ENCODE measurements around the gene CTSA.
"Not testable (repeated sequence)": the region's sequence is repeated elsewhere in the genome, so short reads cannot be mapped to it uniquely, and the experiment has no call there.

Gene CTSA

DNA sequence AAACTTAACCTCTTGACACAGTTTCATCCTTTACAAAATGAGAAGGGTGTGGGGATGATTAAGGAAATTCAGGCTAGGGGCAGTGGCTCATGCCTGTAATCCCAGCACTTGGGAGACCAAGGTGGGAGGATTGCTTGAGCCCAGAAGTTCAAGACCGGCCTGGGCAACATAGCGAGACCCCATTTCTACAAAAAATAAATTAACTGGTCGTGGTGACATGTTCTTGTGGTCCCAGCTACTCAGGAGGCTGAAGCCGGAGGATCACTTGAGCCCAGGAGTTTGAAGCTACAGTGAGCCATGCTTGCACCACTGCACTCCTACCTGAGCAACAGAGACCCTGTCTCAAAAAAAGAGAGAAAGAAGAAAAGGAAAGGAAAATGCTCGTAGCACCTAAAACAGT lies 24.7 kb upstream of the CTSA start:
- no peak for DNase-seq (ENCODE audit: low read depth, low spot score)

DNA sequence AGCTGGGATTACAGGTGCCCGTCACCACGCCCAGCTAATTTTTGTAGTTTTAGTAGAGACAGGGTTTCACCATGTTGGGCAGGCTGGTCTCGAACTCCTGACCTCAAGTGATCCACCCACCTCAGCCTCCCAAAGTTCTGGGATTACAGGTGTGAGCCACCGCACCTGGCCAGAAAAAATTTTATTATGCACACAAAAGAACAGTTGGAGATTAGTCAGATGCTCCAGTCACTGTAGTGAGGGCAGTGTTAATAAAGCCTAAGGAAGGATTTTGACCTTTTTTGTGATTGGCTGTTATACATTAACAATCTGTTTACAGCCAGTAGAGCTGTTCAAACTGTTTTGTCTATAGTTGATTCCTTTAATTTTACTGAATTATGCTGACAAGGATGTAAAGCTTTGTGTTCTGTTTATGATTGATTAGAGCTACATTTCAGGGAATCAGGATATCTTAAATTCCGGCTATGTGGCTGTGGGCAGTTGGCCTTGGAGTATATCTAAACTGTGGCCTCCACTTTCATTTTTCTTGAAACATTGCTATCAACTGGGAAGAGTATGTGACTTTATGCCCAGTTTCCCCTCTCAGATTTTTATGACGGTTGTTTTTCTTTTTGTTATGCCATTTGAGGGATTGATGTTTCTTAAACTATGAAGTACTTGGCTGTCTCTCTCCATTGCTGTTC lies 23.9 kb upstream of the CTSA start:
- DNase-seq (ENCODE audit: low read depth, low spot score), result no peak

DNA sequence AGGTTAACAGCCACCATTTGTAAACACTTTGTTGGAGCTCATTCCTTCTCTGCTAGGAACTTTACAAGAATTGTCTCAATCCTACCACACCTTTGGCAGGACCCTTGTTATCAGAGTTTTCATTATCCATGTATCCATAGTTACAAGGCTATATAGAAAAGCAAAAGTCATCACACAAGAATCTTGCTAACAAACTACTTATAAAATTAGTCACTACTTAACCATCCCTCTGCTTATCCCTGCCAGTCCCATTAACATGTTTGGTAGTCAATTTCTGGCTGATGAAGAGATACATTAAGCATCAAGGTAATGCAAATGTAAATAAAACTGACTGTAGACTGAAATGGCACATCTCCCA lies 23.3 kb upstream of the CTSA start:
- no peak for DNase-seq (ENCODE audit: low read depth, low spot score)

DNA sequence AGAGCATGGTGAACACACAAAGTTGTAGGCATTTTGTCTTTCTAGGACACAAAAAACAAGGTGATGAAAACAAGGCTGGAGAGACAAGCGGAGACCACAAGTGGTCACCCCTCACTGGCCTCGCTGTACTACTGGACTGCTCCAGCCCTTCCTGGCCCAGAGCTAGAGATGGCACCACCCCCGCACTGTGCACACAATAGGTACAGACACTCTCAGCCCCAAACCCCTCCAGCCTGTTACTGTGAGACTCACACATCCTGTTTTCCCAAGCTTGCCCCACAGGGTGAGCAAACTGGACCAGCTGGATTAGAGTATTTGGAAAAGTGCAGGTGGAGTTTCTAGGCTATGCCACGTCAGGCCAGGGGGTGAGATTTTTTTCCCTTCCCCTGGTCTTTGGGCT lies 18.5 kb upstream of the CTSA start:
- no peak for DNase-seq (ENCODE audit: low read depth, low spot score)

DNA sequence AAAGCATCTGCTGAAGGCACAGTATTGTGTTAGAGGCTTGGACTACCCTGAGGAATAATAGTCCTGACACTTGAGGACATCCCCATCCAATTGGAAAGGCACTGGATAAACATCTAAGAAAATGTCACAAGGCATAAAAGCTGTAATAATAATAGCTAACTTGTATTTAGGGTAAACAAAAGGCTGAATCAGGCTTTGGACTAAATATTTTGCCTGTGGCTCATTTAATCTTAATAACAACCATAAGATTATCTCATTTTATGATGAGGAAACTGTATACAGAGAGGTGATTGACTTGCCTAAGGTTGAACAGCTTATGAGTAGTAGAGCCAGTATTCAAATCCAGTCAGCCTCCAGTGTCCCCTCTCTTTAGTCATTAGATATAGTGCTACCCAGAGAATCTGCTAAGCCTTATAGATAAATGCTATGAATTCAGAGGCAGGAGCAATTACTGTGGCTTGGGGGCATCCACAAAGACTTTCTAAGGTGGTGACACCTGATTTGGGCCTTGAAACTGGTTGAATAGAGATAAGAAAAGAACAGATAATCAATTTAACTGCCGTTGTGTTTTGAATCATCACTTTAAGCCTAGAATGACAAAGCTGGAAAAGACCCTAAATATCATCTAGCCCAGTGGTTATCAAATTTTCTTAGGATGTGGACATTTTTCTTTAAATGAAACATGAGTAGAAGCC lies 17.6 kb upstream of the CTSA start:
- no peak for DNase-seq (ENCODE audit: low read depth, low spot score)

DNA sequence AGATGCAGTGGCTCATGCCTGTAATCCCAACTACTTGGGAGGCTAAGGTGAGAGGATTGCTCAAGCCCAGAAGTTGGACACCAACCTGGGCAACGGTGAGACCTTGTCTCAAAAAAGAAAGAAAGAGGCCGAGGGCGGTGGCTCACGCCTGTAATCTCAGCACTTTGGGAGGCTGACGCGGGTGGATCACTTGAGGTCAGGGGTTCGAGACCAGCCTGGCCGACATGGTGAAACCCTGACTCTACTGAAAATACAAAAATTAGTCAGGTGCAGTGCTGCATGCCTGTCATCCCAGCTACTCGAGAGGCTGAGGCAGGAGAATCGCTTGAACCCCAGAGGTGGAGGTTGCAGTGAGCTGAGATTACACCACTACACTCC lies 17.0 kb upstream of the CTSA start:
- not testable (repeated sequence) for DNase-seq (ENCODE audit: low read depth, low spot score)

DNA sequence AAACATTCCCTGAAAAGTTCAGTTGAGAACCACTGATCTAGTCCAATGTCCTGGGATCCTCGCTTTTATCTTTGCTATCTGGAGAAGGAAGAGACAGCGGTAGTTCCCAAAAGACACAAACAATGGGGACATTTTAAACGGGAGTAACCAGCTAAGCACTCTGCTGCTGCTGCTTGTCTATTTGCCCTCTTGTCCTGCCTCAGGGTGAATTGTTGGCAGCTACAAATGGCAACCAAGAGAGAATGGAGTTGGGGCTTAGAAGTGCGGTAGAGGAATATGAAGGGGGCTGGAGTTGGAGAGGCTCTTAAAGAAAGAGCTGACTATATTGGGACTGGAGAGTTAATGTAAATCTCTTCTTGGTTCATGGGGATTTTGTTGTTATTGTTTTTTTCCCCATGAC lies 16.6 kb upstream of the CTSA start:
- DNase-seq (ENCODE audit: low read depth, low spot score), result no peak

DNA sequence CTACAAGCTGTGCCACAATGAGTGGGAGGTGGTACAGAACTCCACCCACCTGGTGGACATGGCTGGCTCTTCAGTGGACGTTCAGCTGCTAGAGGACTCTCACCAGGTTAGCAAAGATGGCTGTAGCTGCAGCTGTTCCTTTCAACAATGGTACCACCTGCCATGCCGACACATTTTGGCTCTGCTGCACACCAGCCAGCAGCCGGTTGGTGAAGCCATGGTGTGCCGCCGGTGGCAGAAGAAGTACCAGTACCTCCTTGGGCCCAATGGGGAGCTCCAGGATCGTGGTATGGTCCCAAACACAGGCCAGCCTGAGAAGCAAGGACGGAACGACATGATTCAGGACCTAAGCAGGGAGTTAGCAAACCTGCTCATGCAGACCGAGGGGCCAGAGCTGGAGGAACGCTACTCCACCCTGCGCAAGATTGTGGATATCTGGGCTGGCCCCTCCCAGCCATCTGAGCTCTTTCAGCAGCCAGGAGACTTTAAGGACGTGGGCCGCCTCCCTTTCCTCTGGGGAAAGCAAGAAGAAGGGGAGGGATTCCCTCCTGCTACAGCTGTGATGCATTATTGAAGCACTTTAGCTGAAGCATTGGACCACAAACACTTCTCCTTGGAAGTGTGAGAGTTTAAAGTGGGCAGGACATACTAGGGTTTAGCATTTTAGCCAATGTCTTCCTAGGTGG lies 12.9 kb upstream of the CTSA start:
- DNase-seq (ENCODE audit: low read depth, low spot score), result no peak

DNA sequence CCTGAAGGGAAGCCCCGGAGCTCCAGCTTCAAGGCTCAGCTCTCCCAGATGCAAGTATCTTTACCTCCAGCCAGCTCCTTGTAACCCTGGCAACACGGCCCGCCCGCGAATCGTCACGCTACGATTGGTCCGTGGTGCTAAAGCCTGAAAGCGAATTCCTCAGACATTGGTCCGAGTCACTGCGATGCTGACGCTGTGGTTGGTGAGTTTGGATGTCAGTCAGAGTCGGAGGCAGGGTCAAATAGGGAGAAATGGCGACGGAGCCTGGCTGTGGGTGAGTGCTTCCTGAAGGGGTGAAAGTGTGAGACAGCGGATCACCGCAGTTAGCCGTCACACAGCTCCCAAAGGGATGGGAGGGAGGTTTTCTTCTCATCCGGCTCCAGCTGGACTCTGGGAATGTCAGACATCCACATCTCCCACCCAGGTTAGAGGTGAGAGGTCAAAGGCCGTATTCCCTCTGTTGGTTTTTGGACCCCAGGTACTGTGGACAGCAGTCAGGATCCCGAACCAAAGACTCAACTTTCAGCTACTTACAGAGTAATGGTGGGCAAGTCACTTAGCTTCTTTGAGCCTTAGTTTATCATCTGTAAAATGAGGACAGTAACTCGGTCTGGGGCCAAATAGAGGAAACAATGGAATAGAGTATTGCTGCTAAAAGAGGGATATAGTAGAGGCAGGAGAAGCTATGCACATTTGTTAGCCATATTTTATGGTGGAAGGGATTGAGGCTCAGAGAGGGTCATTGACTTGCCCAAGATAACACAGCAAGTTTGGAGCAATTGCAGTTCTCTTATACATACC lies 9.9 kb upstream of the CTSA start, which contains the start of gene ZSWIM1:
ZSWIM1 (plus strand) TSS at position 240 of the 801 bp plus-strand sequence. CDS start 1,366 bp downstream, outside the sequence.
- DNase-seq (ENCODE audit: low read depth, low spot score), result peak; percentile 98

DNA sequence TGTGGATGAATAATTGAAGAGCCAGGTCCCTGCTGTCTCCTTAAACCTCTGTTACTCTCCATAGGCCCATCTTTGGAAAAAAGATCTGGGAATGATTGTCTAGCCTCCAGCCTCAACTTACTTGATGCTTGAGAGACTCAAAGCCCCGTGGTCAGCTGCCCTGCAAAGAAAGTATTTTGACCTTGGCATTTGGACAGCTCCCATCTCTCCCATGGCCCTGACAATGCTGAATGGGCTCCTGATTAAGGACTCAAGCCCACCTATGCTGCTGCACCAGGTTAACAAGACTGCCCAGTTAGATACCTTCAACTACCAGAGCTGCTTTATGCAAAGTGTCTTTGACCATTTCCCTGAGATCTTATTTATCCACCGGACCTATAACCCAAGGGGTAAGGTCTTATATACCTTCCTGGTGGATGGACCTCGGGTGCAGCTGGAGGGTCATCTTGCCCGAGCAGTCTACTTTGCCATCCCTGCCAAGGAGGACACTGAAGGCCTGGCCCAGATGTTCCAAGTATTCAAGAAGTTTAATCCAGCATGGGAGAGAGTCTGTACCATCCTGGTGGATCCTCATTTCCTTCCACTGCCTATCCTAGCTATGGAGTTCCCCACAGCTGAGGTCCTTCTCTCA lies 8.6 kb upstream of the CTSA start:
- DNase-seq (ENCODE audit: low read depth, low spot score), result no peak

DNA sequence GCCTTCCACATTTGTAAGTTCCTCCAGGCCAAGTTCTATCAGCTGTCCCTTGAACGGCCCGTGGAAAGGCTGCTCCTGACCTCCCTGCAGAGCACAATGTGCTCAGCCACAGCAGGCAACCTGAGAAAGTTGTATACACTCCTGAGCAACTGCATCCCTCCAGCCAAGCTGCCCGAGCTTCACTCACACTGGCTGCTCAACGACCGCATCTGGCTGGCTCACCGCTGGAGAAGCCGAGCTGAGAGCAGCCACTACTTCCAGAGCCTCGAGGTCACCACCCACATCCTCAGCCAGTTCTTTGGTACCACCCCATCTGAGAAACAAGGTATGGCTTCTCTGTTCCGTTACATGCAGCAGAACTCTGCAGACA lies 8.1 kb upstream of the CTSA start:
- no peak for DNase-seq (ENCODE audit: low read depth, low spot score)

DNA sequence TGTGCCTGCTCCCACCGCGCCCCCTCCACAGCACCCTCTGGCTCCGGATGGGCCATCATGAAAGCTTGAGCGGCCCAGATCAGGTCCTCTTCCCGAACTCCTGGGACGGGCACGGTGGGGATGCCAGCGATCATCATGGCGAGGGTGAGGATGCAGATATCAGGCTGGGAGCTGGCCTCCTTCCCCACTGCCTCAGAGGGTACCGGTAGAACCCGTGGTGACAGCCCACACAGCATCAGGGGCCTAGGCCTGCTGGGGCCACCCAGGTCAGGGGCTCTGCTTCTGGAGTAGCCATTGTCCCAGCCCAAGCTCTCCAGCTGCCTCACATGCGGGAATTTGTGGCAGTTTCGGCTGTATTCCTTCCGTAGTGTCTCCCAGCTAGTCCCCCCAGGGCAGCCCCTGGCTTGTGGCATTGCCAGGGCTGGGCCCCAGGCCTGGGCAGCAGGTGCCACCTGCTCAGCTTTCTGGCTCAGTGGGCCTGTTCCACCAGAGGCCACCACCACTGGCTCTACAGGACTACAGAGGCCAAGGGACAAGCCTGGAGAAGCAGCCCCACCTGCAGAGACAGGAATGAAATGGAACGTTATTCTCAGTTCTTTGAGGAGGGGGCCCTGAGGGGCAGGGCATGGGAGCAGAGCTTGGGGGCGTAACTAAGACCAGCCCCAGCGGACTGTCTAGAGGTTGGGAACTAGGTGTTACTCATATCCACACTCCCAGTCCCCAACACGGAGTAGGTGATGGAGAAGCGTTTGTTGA lies 4.4 kb upstream of the CTSA start:
- DNase-seq (ENCODE audit: low read depth, low spot score), result no peak

DNA sequence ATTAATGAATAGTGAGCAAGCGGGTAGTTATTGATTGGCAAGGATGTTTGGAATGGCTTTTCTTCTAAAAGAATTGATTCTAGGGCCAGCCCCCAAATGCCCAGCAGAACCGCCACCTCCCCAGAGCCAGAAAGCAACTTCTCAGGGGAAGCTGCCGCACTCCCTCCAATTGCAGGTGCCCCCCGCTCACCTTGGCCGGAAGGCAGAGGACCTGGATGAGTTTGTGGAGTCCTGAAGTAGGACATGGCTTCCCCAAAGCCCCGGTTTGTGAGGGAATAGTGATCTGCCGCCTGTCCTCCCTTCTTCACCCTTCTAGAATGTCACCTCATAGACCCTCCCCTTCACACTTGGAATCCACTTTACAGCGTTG lies 3.8 kb upstream of the CTSA start, which contains the start of gene SPATA25:
SPATA25 (minus strand) TSS at position 277 of the 370 bp plus-strand sequence; CDS start at position 245, 32 bp downstream.
- no peak for DNase-seq (ENCODE audit: low read depth, low spot score)

DNA sequence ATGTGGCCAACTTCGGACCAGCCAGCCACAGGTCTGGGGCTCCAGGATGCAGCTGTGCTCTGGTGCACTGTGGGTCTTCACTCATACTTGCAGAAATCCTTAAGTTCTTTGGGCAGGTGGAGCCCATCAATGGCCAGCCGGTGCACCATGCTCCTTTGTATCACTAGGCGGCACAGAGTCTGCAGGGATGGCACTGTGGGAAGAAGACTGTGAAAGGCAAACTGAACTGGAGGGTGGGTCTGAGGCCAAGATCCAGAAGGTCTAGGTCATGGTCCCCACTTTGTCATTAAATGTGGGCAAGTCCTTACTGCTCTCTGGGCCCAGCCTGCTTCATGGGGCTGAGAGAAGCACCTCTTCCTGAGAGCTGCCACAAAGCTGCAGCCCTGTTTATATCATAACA lies 2.5 kb upstream of the CTSA start:
- DNase-seq (ENCODE audit: low read depth, low spot score), result no peak

DNA sequence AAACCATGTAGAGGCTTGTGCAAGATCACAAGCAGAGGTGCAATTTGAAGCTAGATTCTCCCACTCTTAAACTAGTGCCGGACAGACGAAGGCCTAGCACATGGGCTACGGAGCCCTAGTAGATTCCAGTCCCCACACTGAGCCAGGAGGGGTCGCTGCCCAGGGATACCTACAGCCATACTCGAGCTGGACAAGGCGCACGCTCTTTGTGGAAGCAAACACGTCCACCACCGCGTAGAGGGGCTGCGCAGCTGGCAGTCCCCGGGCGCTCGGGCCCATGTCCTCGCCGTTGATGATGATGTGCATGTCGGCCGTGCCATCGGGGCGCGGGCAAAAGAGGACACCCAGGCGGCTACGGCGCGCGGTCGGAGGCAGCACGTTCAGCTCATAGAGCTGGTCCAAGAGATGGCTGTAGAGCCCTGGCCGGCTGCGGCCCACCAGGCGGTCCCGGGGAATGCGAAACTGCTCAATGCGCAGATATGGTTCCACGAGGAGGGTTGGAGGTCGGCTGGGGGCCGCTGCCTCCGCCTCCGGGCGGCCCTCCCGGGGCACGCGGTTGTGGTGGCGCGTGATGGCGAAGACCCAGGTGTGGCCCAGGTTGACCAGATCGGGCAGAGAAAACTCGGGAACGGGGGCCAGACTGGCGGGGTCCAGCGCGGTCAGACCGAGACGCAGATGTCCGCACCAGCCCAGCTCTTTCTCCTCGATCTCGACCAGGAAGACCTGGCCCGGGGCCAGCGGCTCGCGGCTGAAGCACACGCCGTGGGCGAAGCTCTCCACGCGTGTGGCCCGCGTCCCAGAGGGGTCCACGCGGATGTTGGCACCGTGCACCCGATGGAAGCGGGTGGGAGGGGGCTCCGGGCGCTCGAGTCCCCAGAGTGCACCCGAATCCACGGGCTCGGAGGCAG lies 804 bp upstream of the CTSA start:
- no peak for DNase-seq (ENCODE audit: low read depth, low spot score)

DNA sequence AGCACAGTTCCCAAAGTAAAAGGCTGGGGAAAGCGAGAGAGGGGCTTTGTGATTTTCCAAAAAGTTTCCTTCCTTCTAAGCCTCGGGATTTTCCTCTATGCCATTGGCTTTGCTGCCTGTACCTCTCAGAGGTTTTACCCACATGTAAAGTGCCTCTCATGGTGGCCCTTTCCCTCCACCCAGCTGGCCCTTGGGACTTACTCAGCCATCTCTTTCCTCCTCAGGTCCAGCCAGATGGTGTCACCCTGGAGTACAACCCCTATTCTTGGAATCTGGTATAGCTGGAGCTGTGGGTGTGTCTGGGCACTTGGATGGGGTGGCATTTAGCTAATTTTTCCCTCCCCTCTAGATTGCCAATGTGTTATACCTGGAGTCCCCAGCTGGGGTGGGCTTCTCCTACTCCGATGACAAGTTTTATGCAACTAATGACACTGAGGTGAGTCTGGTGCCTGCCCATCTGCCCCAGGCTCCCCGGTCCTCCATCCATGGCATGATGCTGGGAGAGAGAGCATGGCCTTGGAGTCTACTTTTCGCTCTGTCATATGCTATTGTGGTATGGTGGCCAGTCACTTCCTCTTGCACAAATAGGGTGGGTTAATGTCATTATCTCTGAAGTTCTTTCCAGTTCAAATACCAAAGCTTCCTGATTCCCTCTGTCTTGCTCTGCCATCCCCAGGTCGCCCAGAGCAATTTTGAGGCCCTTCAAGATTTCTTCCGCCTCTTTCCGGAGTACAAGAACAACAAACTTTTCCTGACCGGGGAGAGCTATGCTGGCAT lies 1.1 kb downstream of the CTSA start:
- no peak for DNase-seq (ENCODE audit: low read depth, low spot score)

DNA sequence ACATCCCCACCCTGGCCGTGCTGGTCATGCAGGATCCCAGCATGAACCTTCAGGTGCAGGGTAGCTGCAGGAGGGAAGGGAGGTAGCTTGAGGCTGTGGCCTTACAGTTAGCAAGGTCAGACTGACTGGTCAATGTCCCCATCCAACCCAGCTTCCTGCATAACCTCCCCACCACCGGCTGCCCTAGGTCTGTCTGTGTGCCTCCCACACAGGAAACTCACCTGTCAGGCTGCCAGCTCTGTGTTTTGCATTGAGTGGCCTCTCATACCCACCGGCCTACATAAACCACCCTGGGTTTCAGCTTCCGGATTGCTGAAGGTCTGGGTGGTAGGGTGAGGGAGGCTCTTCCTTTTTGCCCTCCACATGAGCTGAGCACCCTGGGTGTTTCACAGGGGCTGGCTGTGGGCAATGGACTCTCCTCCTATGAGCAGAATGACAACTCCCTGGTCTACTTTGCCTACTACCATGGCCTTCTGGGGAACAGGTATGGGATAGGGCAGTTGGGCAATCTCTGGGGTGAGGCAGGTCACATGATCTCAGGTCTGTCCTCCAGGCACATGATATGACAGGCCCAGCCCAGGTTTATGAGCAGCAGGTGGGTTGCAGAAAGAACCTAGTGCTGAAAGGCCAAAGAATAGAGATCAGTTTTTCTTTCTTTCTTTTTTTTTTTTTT lies 1.8 kb downstream of the CTSA start:
- DNase-seq (ENCODE audit: low read depth, low spot score), result no peak

DNA sequence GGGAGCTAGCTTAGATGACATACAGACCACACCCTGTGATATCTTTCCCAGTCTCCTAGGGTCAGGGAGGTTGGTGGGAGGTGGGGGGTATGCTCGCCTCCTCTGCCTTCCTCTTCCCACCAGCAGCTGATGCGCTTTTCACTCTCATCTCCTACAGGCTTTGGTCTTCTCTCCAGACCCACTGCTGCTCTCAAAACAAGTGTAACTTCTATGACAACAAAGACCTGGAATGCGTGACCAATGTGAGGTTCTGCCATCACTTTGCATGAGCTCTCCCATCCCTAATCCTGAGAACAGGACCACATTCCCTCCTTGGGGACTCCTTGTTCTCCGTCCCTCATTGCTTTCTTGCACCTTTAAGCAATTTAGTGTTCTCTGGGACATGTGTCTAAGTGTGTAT lies 2.7 kb downstream of the CTSA start:
- DNase-seq (ENCODE audit: low read depth, low spot score), result no peak

DNA sequence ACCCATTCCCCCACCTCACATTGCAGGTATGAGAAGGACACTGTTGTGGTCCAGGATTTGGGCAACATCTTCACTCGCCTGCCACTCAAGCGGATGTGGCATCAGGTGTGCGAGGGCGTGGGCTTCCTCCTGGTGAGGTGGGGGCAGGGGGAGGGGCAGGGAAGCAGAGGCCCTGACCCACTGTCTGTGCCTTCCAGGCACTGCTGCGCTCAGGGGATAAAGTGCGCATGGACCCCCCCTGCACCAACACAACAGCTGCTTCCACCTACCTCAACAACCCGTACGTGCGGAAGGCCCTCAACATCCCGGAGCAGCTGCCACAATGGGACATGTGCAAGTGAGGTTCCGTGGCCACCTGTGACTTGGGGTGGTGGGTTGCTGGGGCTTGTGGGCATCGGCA lies 3.7 kb downstream of the CTSA start:
- no peak for DNase-seq (ENCODE audit: low read depth, low spot score)

Data from activated CD4-positive, CD25-positive, alpha-beta regulatory T cell treated with anti-CD3 and anti-CD28 coated beads, Interleukin-2, amount 50 U/mL, for 16 hours (primary cell).